Measurements from ENCODE around the gene AP4S1.

GRCh38 chr14:31092160-31092708 is 66.8 kb downstream of the AP4S1 start:
- no peak for TF ChIP-seq POLR2AphosphoS5 (IDR thresholded peaks at IDR 0.05)
- no peak for TF ChIP-seq CTCF (IDR thresholded peaks at IDR 0.05)
- no peak for TF ChIP-seq POLR2A (IDR thresholded peaks at IDR 0.05)
- no peak for TF ChIP-seq EP300 (IDR thresholded peaks at IDR 0.05)
